GM23338 (cell line): ENCODE data around the gene PTPRN2. TPM values are rescaled to one million over a fixed set of nuclear protein-coding genes. Genes with fewer than 3 reads are reported as not detected.

Experiments used
- ATAC-seq: fragments of 200-7000 bp; cut with Tn5 transposase; 3 replicates; pipeline ENCODE4 v1.9.1; 2020
- DNase-seq: peaks from one replicate; pipeline ENCODE4 v3.0.0-alpha.2; 2015; ENCODE audit warnings: low spot score
- H2AFZ ChIP-seq: fragments of 200-600 bp; sonication (generic); 2 replicates; pipeline ENCODE4 v1.8.0; 2016; ENCODE audit warnings: antibody characterized with exemption, mild to moderate bottlenecking, moderate library complexity
- H3F3A ChIP-seq: fragments of 200-600 bp; sonication (generic); replicated peaks from 2 replicates; pipeline ENCODE4 v1.8.0; 2017; ENCODE audit warnings: antibody characterized with exemption, mixed run types, low read depth
- H3K27ac ChIP-seq: fragments of 200-600 bp; sonication (generic); 2 replicates; pipeline ENCODE4 v1.6.1; 2016; ENCODE audit warnings: low read depth
- H3K27me3 ChIP-seq: fragments of 200-600 bp; sonication (generic); 2 replicates; pipeline ENCODE4 v1.8.0; 2016; ENCODE audit warnings: mild to moderate bottlenecking, mixed run types, moderate library complexity; ENCODE audit not compliant: insufficient read depth
- H3K36me3 ChIP-seq: fragments of 200-600 bp; sonication (generic); 2 replicates; pipeline ENCODE4 v1.8.0; 2016; ENCODE audit warnings: mild to moderate bottlenecking; ENCODE audit not compliant: insufficient read depth
- H3K4me1 ChIP-seq: fragments of 200-600 bp; sonication (generic); 2 replicates; pipeline ENCODE4 v1.8.0; 2016; ENCODE audit warnings: mild to moderate bottlenecking, moderate library complexity; ENCODE audit not compliant: insufficient read depth
- H3K4me2 ChIP-seq: fragments of 200-600 bp; sonication (generic); 2 replicates; pipeline ENCODE4 v1.7.1; 2017; ENCODE audit warnings: mixed run types
- H3K4me3 ChIP-seq: fragments of 200-600 bp; sonication (generic); 2 replicates; pipeline ENCODE4 v1.6.1; 2016; ENCODE audit warnings: mixed run types
- H3K79me2 ChIP-seq: fragments of 200-600 bp; sonication (generic); replicated peaks from 2 replicates; pipeline ENCODE4 v1.8.0; 2017; ENCODE audit warnings: mild to moderate bottlenecking; ENCODE audit not compliant: insufficient read depth
- H3K9me2 ChIP-seq: fragments of 200-600 bp; sonication (generic); 2 replicates; pipeline ENCODE4 v1.8.0; 2017; ENCODE audit not compliant: insufficient read depth
- H4K20me1 ChIP-seq: fragments of 200-600 bp; sonication (generic); replicated peaks from 2 replicates; pipeline ENCODE4 v1.8.0; 2017; ENCODE audit warnings: mild to moderate bottlenecking; ENCODE audit not compliant: insufficient read depth
- H3K27ac Mint-ChIP-seq: 2 replicates; pipeline ENCODE4 v1.8.0; 2020; ENCODE audit warnings: inconsistent platforms, mild to moderate bottlenecking, moderate library complexity, mixed read lengths
- H3K27me3 Mint-ChIP-seq: 3 replicates; pipeline ENCODE4 v1.8.0; 2022; ENCODE audit warnings: low read depth, mild to moderate bottlenecking, moderate library complexity, mixed read lengths, inconsistent platforms; ENCODE audit not compliant: insufficient read depth, poor library complexity
- H3K36me3 Mint-ChIP-seq: 3 replicates; pipeline ENCODE4 v1.8.0; 2021; ENCODE audit warnings: low read depth, mild to moderate bottlenecking, inconsistent platforms, moderate library complexity, mixed read lengths
- H3K4me1 Mint-ChIP-seq: 3 replicates; pipeline ENCODE4 v1.8.0; 2020; ENCODE audit warnings: mild to moderate bottlenecking, inconsistent platforms, mixed read lengths
- H3K4me3 Mint-ChIP-seq: 3 replicates; pipeline ENCODE4 v1.8.0; 2021; ENCODE audit warnings: moderate library complexity, mild to moderate bottlenecking, inconsistent platforms, mixed read lengths
- H3K9me3 Mint-ChIP-seq: 3 replicates; pipeline ENCODE4 v1.8.0; 2020; ENCODE audit warnings: moderate library complexity, mild to moderate bottlenecking, inconsistent platforms, mixed read lengths
- CREB1 ChIP-seq: fragments of 250-450 bp; sonication (Bioruptor Pico); IDR thresholded peaks from 2 replicates; pipeline ENCODE4 v1.5.0; 2020; ENCODE audit warnings: low read depth, mild to moderate bottlenecking, moderate library complexity
- EZH2 ChIP-seq: fragments of 200-600 bp; sonication (generic); IDR thresholded peaks from one replicate; pipeline ENCODE4 v1.8.0; 2017; ENCODE audit warnings: antibody characterized with exemption, mild to moderate bottlenecking, low read depth; ENCODE audit not compliant: unreplicated experiment
- EZH2phosphoT487 ChIP-seq: fragments of 200-600 bp; sonication (generic); IDR thresholded peaks from one replicate; pipeline ENCODE4 v1.8.1; 2018; ENCODE audit warnings: antibody characterized with exemption; ENCODE audit not compliant: unreplicated experiment
- JUNB ChIP-seq: IDR thresholded peaks from one replicate; pipeline ENCODE4 v1.6.1; 2016; ENCODE audit warnings: antibody characterized with exemption; ENCODE audit not compliant: unreplicated experiment
- NANOG ChIP-seq: IDR thresholded peaks from 2 replicates; pipeline ENCODE4 v1.6.1; 2016; ENCODE audit warnings: antibody characterized with exemption, borderline replicate concordance
- POLR2AphosphoS5 ChIP-seq: IDR thresholded peaks from 2 replicates; pipeline ENCODE4 v1.6.1; 2016; ENCODE audit warnings: antibody characterized with exemption, low read depth
- STAT1 ChIP-seq: IDR thresholded peaks from one replicate; pipeline ENCODE4 v1.6.1; 2016; ENCODE audit warnings: antibody characterized with exemption; ENCODE audit not compliant: unreplicated experiment
- ZNF114 ChIP-seq: fragments of 250-450 bp; sonication (Bioruptor Pico); IDR thresholded peaks from 2 replicates; pipeline ENCODE4 v1.5.0; 2020; ENCODE audit warnings: mild to moderate bottlenecking, moderate library complexity
- ZNF331 ChIP-seq: fragments of 250-450 bp; sonication (Bioruptor Pico); IDR thresholded peaks from 2 replicates; pipeline ENCODE4 v1.5.0; 2020; ENCODE audit warnings: low read depth, mild to moderate bottlenecking, moderate library complexity
- polyA plus RNA-seq: library from polyadenylated mRNA; unstranded; fragments of >200 nt; fragmentation: Nextera tagmentation; extraction: Ambion mirVana; gene quantifications from 2 replicates; pipeline ENCODE4 v1.2.1, GENCODE V29; 2016
- total RNA-seq: library from RNA; depleted of rRNA; stranded (reverse); fragments of >200 nt; shearing (Covaris generic); gene quantifications from 2 replicates; pipeline ENCODE4 v1.2.3, GENCODE V29; 2014
- TF ChIP-seq, protein P1 (sequence below): IDR thresholded peaks from 2 replicates; pipeline ENCODE4 v1.6.1; 2016; ENCODE audit warnings: antibody characterized with exemption
- TF ChIP-seq, protein P2 (sequence below): IDR thresholded peaks from one replicate; pipeline ENCODE4 v1.6.1; 2018; ENCODE audit warnings: antibody characterized with exemption; ENCODE audit not compliant: unreplicated experiment
- TF ChIP-seq, protein P3 (sequence below), 2 experiments: fragments of 200-600 bp in 1 of 2; sonication (generic) in 1 of 2; conservative IDR thresholded peaks; 2 replicates each; pipeline versions ENCODE4 v1.5.1 to v1.6.1; 2016 to 2017; ENCODE audit warnings: antibody characterized with exemption in 2 of 2, low read depth in 2 of 2, mild to moderate bottlenecking in 2 of 2, moderate library complexity in 1 of 2

PTPRN2 gene
- total and polyA plus RNA-seq, 2 experiments from 2014 or later: 0.87 to 4.0 TPM

DNA sequence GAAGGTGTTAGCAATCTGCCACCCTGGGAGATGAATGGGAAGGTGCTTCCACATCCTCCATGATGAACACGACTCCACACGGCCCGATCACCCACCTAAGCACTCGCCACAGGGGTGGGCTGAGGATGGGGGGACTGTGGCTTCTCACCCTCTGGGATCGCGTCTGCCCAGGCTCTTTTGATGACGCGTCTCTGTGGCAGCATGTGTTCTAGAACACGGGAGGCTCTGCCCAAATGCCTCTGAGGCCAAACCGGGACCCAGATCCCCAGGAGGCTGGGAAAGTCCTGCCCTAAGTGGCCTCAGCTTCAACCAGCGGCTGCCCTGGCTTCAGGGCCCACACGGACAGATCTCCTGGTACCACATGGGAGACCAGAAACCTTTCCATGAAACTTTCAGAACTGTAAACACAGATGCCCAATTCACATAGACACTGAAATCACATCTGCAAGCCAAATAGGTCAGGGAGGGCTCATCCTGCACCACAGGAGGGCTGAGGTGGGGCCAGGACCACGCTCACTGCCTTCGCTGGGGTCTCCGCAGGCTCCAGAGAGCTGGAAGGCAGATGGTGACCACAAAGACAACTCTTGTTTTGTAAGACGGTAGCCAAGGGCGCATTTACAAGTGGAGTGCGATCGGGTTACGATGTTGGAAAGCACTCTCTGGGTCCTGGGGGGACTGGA is 200.6 kb downstream of the PTPRN2 start:
- H3K4me2 ChIP-seq: no peak overlapping the region
- no peaks in the 10 kb centered on the region for H4K20me1 ChIP-seq
- no peaks in the 10 kb centered on the region for H3F3A ChIP-seq
- H3K27ac Mint-ChIP-seq: no peak overlapping the region
- no peak overlapping the region for H3K27ac ChIP-seq
- H3K4me3 ChIP-seq: no peak overlapping the region
- no peak overlapping the region for H3K4me3 Mint-ChIP-seq
- no peaks in the 10 kb centered on the region for H3K79me2 ChIP-seq
- no peaks in the 10 kb centered on the region for H3K36me3 ChIP-seq
- peaks cover 97% of the 10 kb centered on the region for H3K9me3 Mint-ChIP-seq
- H2AFZ ChIP-seq: no peak overlapping the region
- DNase-seq (no peak), ATAC-seq (no peak)
- no peaks in the 10 kb centered on the region for H3K4me1 ChIP-seq
- H3K27me3 ChIP-seq: no peaks in the 10 kb centered on the region
- TF ChIP-seq, protein P1, sequence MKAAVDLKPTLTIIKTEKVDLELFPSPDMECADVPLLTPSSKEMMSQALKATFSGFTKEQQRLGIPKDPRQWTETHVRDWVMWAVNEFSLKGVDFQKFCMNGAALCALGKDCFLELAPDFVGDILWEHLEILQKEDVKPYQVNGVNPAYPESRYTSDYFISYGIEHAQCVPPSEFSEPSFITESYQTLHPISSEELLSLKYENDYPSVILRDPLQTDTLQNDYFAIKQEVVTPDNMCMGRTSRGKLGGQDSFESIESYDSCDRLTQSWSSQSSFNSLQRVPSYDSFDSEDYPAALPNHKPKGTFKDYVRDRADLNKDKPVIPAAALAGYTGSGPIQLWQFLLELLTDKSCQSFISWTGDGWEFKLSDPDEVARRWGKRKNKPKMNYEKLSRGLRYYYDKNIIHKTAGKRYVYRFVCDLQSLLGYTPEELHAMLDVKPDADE: no peak
- no peak for TF ChIP-seq JUNB
- TF ChIP-seq, protein P2, sequence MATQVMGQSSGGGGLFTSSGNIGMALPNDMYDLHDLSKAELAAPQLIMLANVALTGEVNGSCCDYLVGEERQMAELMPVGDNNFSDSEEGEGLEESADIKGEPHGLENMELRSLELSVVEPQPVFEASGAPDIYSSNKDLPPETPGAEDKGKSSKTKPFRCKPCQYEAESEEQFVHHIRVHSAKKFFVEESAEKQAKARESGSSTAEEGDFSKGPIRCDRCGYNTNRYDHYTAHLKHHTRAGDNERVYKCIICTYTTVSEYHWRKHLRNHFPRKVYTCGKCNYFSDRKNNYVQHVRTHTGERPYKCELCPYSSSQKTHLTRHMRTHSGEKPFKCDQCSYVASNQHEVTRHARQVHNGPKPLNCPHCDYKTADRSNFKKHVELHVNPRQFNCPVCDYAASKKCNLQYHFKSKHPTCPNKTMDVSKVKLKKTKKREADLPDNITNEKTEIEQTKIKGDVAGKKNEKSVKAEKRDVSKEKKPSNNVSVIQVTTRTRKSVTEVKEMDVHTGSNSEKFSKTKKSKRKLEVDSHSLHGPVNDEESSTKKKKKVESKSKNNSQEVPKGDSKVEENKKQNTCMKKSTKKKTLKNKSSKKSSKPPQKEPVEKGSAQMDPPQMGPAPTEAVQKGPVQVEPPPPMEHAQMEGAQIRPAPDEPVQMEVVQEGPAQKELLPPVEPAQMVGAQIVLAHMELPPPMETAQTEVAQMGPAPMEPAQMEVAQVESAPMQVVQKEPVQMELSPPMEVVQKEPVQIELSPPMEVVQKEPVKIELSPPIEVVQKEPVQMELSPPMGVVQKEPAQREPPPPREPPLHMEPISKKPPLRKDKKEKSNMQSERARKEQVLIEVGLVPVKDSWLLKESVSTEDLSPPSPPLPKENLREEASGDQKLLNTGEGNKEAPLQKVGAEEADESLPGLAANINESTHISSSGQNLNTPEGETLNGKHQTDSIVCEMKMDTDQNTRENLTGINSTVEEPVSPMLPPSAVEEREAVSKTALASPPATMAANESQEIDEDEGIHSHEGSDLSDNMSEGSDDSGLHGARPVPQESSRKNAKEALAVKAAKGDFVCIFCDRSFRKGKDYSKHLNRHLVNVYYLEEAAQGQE: no peak
- TF ChIP-seq, protein P3, sequence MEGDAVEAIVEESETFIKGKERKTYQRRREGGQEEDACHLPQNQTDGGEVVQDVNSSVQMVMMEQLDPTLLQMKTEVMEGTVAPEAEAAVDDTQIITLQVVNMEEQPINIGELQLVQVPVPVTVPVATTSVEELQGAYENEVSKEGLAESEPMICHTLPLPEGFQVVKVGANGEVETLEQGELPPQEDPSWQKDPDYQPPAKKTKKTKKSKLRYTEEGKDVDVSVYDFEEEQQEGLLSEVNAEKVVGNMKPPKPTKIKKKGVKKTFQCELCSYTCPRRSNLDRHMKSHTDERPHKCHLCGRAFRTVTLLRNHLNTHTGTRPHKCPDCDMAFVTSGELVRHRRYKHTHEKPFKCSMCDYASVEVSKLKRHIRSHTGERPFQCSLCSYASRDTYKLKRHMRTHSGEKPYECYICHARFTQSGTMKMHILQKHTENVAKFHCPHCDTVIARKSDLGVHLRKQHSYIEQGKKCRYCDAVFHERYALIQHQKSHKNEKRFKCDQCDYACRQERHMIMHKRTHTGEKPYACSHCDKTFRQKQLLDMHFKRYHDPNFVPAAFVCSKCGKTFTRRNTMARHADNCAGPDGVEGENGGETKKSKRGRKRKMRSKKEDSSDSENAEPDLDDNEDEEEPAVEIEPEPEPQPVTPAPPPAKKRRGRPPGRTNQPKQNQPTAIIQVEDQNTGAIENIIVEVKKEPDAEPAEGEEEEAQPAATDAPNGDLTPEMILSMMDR (conservative IDR thresholded peaks at IDR 0.05; ENCODE audit: low read depth in 2 of 2): no peak
- no peak for TF ChIP-seq EZH2
- no peak for TF ChIP-seq STAT1
- no peak for TF ChIP-seq ZNF331 (CRISPR knock-in tag)
- TF ChIP-seq ZNF114 (CRISPR knock-in tag): no peak
- peaks cover 18% of the 10 kb centered on the region for H3K27me3 Mint-ChIP-seq
- H3K9me2 ChIP-seq: no peaks in the 10 kb centered on the region
- peaks cover 40% of the 10 kb centered on the region for H3K36me3 Mint-ChIP-seq
- H3K4me1 Mint-ChIP-seq: no peaks in the 10 kb centered on the region; the same call in 2 of the 3 replicates

DNA sequence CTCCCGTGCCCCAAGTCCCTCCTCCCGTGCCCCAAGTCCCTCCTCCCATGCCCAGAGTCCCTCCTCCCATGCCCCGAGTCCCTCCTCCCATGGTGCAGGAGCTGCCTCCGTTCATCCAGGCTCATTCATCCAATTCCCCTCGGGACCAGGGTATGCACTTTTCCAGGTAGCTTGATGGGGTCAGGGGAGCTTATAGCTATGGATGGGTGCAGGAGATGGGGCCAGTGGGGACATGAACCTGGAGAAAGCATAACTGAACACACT is 201.3 kb downstream of the PTPRN2 start:
- H3F3A ChIP-seq: no peaks in the 10 kb centered on the region
- H4K20me1 ChIP-seq: no peaks in the 10 kb centered on the region
- no peaks in the 10 kb centered on the region for H3K36me3 ChIP-seq
- Mint-ChIP-seq H3K4me1 (no peaks in the 10 kb centered on the region; the same call in 2 of the 3 replicates), H3K4me3 (no peak overlapping the region), H3K36me3 (peaks cover 45% of the 10 kb centered on the region), H3K9me3 (peaks cover 96% of the 10 kb centered on the region), H3K27me3 (peaks cover 19% of the 10 kb centered on the region), H3K27ac (no peak overlapping the region)
- no peak overlapping the region for H2AFZ ChIP-seq
- DNase-seq (no peak), ATAC-seq (no peak)
- no peak overlapping the region for H3K27ac ChIP-seq
- no peaks in the 10 kb centered on the region for H3K9me2 ChIP-seq
- no peaks in the 10 kb centered on the region for H3K4me1 ChIP-seq
- no peak overlapping the region for H3K4me2 ChIP-seq
- no peaks in the 10 kb centered on the region for H3K27me3 ChIP-seq
- H3K4me3 ChIP-seq: no peak overlapping the region
- H3K79me2 ChIP-seq: no peaks in the 10 kb centered on the region
- TF ChIP-seq ZNF114 (CRISPR knock-in tag): no peak
- TF ChIP-seq, protein P3 (conservative IDR thresholded peaks at IDR 0.05; ENCODE audit: low read depth in 2 of 2): no peak
- TF ChIP-seq EZH2: no peak
- TF ChIP-seq JUNB: no peak
- no peak for TF ChIP-seq EZH2phosphoT487
- TF ChIP-seq CREB1 (CRISPR knock-in tag): no peak
- no peak for TF ChIP-seq STAT1
- TF ChIP-seq, protein P1: no peak
- TF ChIP-seq POLR2AphosphoS5: no peak
- no peak for TF ChIP-seq NANOG
- no peak for TF ChIP-seq ZNF331 (CRISPR knock-in tag)
